ENCODE measurements around the gene EML5. TPM values are rescaled to one million over a fixed set of nuclear protein-coding genes. Genes with fewer than 3 reads are reported as not detected.

EML5 gene
- total RNA-seq, 1 donor from 2014 or later: 1.0 TPM

DNA sequence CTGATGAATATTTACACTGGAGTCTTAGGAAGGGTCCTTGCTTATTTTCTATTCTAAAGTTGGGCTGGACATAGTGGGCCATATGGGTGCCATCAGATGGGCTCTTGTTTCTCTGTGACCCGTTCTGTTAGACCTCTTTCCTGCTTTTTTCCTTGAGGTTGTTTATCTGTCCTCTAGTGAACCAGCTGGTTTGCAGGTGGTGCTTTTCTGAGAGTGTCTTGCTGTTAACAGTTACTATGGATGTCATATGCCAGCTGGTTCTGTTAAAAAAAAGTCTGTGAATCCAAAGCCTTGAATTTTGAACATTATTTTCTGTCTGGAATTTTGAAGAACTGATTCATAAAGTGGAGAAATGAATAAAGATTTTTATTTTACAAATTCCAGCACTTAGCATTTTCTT is 200.7 kb downstream of the EML5 start:
- Histone ChIP-seq H3K27ac (ENCODE audit: low read depth, low read length) (no peak overlapping the region), H3K9me3 (ENCODE audit: control insufficient read depth in 3 of 3, low read length in 3 of 3) (no peaks in the 10 kb centered on the region), H3K4me1 (ENCODE audit: control insufficient read depth in 3 of 3, insufficient read depth in 3 of 3, low read length in 3 of 3) (no peaks in the 10 kb centered on the region), H3K4me3 (ENCODE audit: low read length in 3 of 3) (no peak overlapping the region), H3K27me3 (ENCODE audit: control insufficient read depth in 3 of 3, insufficient read depth in 3 of 3, low read length in 3 of 3) (no peaks in the 10 kb centered on the region), H3K36me3 (ENCODE audit: control insufficient read depth in 3 of 3, insufficient read depth in 3 of 3, low read length in 3 of 3) (peaks cover 9 to 32% (median 28%) of the 10 kb centered on the region in 3 donors), H3K9ac (ENCODE audit: low read depth in 1 of 3, low read length in 3 of 3) (no peak overlapping the region)

DNA sequence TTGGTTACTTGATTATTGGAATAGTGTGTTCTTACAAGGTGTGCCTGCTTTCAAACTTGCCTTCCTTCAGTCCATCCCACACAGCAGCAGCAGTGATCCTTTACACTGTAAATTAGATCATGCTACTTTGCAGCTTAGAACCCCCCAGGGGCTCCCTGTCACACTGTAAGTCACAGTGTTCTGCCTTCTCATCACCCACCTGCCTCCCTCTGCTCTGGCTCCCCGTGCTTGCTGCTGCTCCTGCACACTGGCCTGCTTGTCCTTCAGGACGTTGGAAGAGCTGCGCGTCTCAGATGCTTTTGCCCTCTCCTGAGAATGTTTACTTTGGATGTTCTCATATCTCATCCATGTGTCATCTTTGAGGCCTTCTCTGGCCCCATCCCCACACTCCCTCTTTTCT is 202.6 kb downstream of the EML5 start:
- no peak overlapping the region for H3K9ac ChIP-seq (ENCODE audit: low read depth in 1 of 3, low read length in 3 of 3)
- no peaks in the 10 kb centered on the region for H3K27me3 ChIP-seq (ENCODE audit: control insufficient read depth in 3 of 3, insufficient read depth in 3 of 3, low read length in 3 of 3)
- H3K36me3 ChIP-seq (ENCODE audit: control insufficient read depth in 3 of 3, insufficient read depth in 3 of 3, low read length in 3 of 3): peaks cover 10 to 46% (median 38%) of the 10 kb centered on the region in 3 donors
- no peaks in the 10 kb centered on the region for H3K9me3 ChIP-seq (ENCODE audit: control insufficient read depth in 3 of 3, low read length in 3 of 3)
- H3K4me1 ChIP-seq (ENCODE audit: control insufficient read depth in 3 of 3, insufficient read depth in 3 of 3, low read length in 3 of 3): no peaks in the 10 kb centered on the region
- H3K4me3 ChIP-seq (ENCODE audit: low read length in 3 of 3): no peak overlapping the region
- no peak overlapping the region for H3K27ac ChIP-seq (ENCODE audit: low read depth, low read length)

DNA sequence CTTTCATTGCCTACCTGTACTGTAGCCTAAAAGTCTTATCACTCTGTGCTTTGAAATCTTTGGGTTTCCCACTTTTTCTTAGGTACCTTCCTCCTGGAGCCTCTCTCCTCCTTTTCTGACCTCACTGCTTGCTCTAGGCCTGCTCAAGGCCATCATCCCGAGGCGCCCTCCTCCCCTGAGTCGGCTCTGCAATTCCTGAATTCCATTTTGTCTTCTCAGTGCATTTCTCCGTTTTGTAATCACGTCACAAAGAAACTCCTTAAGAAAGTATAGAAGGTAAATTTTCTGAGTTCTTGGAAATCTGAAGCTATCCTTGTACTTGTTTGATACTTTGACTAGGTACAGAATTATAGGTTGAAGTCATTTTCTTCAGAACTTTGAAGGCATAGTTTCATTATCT is 204.7 kb downstream of the EML5 start:
- Histone ChIP-seq H3K4me3 (ENCODE audit: low read length in 3 of 3) (no peak overlapping the region), H3K9me3 (ENCODE audit: control insufficient read depth in 3 of 3, low read length in 3 of 3) (no peaks in the 10 kb centered on the region), H3K36me3 (ENCODE audit: control insufficient read depth in 3 of 3, insufficient read depth in 3 of 3, low read length in 3 of 3) (peaks cover 15 to 48% (median 41%) of the 10 kb centered on the region in 3 donors), H3K27ac (ENCODE audit: low read depth, low read length) (no peak overlapping the region), H3K27me3 (ENCODE audit: control insufficient read depth in 3 of 3, insufficient read depth in 3 of 3, low read length in 3 of 3) (no peaks in the 10 kb centered on the region), H3K4me1 (ENCODE audit: control insufficient read depth in 3 of 3, insufficient read depth in 3 of 3, low read length in 3 of 3) (no peaks in the 10 kb centered on the region), H3K9ac (ENCODE audit: low read depth in 1 of 3, low read length in 3 of 3) (no peak overlapping the region)

DNA sequence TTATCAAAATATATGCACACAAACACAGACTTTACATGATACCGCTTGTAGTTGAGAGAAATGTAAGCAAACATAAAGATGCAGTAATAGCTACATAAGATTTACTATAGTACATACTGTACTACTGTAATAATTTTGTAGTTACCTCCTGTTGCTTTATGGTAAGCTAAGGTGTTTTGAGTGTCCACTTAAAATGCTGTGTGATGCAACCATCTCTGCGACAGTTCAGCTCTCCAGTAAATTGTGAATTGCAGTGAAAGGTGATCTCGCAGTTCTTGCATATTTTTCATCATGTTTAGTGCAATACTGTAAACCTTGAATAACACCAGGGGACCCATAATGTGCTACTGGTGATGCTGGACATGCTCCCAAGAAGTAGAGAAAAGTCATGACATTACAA is 208.3 kb downstream of the EML5 start:
- Histone ChIP-seq H3K27ac (ENCODE audit: low read depth, low read length) (no peak overlapping the region), H3K9ac (ENCODE audit: low read depth in 1 of 3, low read length in 3 of 3) (no peak overlapping the region), H3K4me1 (ENCODE audit: control insufficient read depth in 3 of 3, insufficient read depth in 3 of 3, low read length in 3 of 3) (no peaks in the 10 kb centered on the region), H3K4me3 (ENCODE audit: low read length in 3 of 3) (no peak overlapping the region), H3K36me3 (ENCODE audit: control insufficient read depth in 3 of 3, insufficient read depth in 3 of 3, low read length in 3 of 3) (peaks cover 9 to 49% (median 44%) of the 10 kb centered on the region in 3 donors), H3K9me3 (ENCODE audit: control insufficient read depth in 3 of 3, low read length in 3 of 3) (no peaks in the 10 kb centered on the region), H3K27me3 (ENCODE audit: control insufficient read depth in 3 of 3, insufficient read depth in 3 of 3, low read length in 3 of 3) (no peaks in the 10 kb centered on the region)

DNA sequence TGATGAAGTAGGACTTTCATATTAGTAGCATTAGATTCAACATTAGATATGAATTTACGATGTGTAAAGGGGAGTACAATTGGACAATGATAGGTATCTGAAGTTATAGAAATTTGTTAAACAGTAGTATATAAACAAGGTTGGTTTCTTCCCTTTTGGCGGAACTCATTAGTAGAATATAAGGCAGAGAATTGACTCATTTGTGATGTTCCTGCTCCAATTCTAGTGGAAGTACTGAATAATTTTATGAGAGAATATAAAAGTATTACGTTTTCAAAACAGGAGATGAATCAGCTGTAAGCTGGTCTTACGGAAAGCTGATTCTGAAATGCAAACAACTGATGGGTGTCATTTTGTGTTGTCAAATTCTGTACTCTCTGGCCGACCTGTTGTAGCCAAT is 216.5 kb downstream of the EML5 start:
- no peak overlapping the region for H3K9ac ChIP-seq (ENCODE audit: low read depth in 1 of 3, low read length in 3 of 3)
- H3K36me3 ChIP-seq (ENCODE audit: control insufficient read depth in 3 of 3, insufficient read depth in 3 of 3, low read length in 3 of 3): peaks cover 29 to 68% (median 55%) of the 10 kb centered on the region in 3 donors
- H3K27me3 ChIP-seq (ENCODE audit: control insufficient read depth in 3 of 3, insufficient read depth in 3 of 3, low read length in 3 of 3): no peaks in the 10 kb centered on the region
- H3K4me1 ChIP-seq (ENCODE audit: control insufficient read depth in 3 of 3, insufficient read depth in 3 of 3, low read length in 3 of 3): no peaks in the 10 kb centered on the region
- no peak overlapping the region for H3K27ac ChIP-seq (ENCODE audit: low read depth, low read length)
- no peaks in the 10 kb centered on the region for H3K9me3 ChIP-seq (ENCODE audit: control insufficient read depth in 3 of 3, low read length in 3 of 3)
- no peak overlapping the region for H3K4me3 ChIP-seq (ENCODE audit: low read length in 3 of 3)

DNA sequence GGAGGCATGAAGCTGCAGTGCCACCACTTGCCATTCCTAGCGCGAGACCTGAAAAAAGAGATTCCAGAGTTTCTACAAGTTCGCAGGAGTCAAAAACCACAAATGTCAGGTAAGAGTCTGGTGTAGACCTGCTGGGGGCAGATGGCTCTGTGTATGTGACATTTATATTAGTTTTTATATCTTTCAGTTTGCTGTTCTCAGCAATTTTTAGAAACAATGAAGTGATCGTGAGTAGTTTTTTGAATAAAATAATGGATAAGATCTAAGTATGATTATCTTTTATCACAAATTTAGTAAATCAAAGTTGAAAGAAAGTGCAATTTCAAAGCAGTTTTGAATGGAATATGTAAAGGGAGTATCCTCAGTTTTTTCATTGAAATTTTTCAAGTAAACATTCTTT is 220.6 kb downstream of the EML5 start:
- H3K9ac ChIP-seq (ENCODE audit: low read depth in 1 of 3, low read length in 3 of 3): no peak overlapping the region
- H3K27me3 ChIP-seq (ENCODE audit: control insufficient read depth in 3 of 3, insufficient read depth in 3 of 3, low read length in 3 of 3): no peaks in the 10 kb centered on the region
- peaks cover 25 to 65% (median 50%) of the 10 kb centered on the region in 3 donors for H3K36me3 ChIP-seq (ENCODE audit: control insufficient read depth in 3 of 3, insufficient read depth in 3 of 3, low read length in 3 of 3)
- no peaks in the 10 kb centered on the region for H3K9me3 ChIP-seq (ENCODE audit: control insufficient read depth in 3 of 3, low read length in 3 of 3)
- no peak overlapping the region for H3K4me3 ChIP-seq (ENCODE audit: low read length in 3 of 3)
- H3K27ac ChIP-seq (ENCODE audit: low read depth, low read length): no peak overlapping the region
- H3K4me1 ChIP-seq (ENCODE audit: control insufficient read depth in 3 of 3, insufficient read depth in 3 of 3, low read length in 3 of 3): no peaks in the 10 kb centered on the region

DNA sequence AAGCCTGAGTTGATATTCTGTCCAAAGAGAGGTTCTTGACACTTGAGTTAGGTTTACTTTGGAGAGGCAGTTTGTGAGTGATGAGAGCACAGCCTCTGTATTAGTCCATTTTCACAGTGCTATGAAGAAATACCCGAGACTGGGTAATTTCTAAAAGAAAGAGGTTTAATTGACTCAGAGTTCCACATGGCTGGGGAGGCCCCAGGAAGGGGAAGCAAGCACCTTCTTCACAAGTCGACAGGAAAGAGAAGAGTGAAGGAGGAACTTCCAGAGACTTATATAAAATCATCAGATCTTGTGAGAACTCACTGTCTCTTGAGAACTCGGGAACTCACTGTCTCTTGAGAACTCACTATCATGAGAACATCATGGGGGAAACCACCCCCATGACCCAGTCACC is 224.6 kb downstream of the EML5 start:
- Histone ChIP-seq H3K27me3 (ENCODE audit: control insufficient read depth in 3 of 3, insufficient read depth in 3 of 3, low read length in 3 of 3) (no peaks in the 10 kb centered on the region), H3K4me1 (ENCODE audit: control insufficient read depth in 3 of 3, insufficient read depth in 3 of 3, low read length in 3 of 3) (peaks cover 4 to 8% (median 7%) of the 10 kb centered on the region in 3 donors), H3K36me3 (ENCODE audit: control insufficient read depth in 3 of 3, insufficient read depth in 3 of 3, low read length in 3 of 3) (peaks cover 19 to 37% (median 31%) of the 10 kb centered on the region in 3 donors), H3K9ac (ENCODE audit: low read depth in 1 of 3, low read length in 3 of 3) (no peak overlapping the region), H3K4me3 (ENCODE audit: low read length in 3 of 3) (no peak overlapping the region), H3K9me3 (ENCODE audit: control insufficient read depth in 3 of 3, low read length in 3 of 3) (no peaks in the 10 kb centered on the region), H3K27ac (ENCODE audit: low read depth, low read length) (no peak overlapping the region)

DNA sequence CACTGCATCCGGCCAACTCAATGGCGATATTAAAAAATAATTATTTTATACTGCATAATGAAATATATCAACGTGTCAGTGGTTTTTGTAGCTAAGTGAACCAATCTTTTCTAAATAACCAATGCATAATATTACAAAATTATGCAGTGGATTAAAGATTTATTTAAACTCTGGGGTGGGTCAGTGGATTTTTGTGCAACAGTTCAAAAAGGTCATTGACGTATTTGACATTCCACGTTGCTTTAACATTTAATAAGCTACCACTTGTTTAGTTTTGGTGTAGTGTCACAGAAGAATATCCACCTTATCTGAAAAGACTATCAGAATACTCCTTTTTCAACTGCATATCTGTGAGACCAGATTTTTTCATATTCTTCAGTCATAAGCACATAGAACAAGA is 227.3 kb downstream of the EML5 start:
- Histone ChIP-seq H3K9ac (ENCODE audit: low read depth in 1 of 3, low read length in 3 of 3) (no peak overlapping the region), H3K36me3 (ENCODE audit: control insufficient read depth in 3 of 3, insufficient read depth in 3 of 3, low read length in 3 of 3) (peaks cover 12 to 26% (median 20%) of the 10 kb centered on the region in 3 donors), H3K4me3 (ENCODE audit: low read length in 3 of 3) (no peak overlapping the region), H3K27me3 (ENCODE audit: control insufficient read depth in 3 of 3, insufficient read depth in 3 of 3, low read length in 3 of 3) (no peaks in the 10 kb centered on the region), H3K27ac (ENCODE audit: low read depth, low read length) (no peak overlapping the region), H3K9me3 (ENCODE audit: control insufficient read depth in 3 of 3, low read length in 3 of 3) (no peaks in the 10 kb centered on the region), H3K4me1 (ENCODE audit: control insufficient read depth in 3 of 3, insufficient read depth in 3 of 3, low read length in 3 of 3) (peaks cover 9 to 14% (median 11%) of the 10 kb centered on the region in 3 donors)

DNA sequence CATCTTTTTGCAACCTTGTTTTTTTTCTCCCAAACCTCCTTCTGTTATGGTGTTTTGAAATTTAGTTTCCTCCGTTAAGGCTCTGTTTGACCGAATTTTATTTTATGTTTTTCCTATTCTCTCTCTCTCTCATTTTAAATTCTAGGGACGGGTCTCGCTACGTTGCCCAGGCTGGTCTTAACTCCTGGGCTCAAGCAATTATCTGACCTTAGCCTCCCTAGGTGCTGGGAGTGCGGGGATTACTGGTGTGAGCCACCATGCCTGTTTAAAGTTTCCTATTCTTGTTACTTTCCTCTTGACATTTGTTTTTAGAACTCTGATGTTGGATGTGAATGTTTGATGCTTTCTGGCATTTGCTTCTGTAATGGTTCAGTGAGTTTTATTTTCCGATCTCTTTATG is 228.9 kb downstream of the EML5 start:
- Histone ChIP-seq H3K4me1 (ENCODE audit: control insufficient read depth in 3 of 3, insufficient read depth in 3 of 3, low read length in 3 of 3) (peaks cover 9 to 14% (median 11%) of the 10 kb centered on the region in 3 donors), H3K27ac (ENCODE audit: low read depth, low read length) (no peak overlapping the region), H3K27me3 (ENCODE audit: control insufficient read depth in 3 of 3, insufficient read depth in 3 of 3, low read length in 3 of 3) (no peaks in the 10 kb centered on the region), H3K4me3 (ENCODE audit: low read length in 3 of 3) (peak overlapping the region; percentile 81 to 98 (median 90)), H3K9me3 (ENCODE audit: control insufficient read depth in 3 of 3, low read length in 3 of 3) (no peaks in the 10 kb centered on the region), H3K36me3 (ENCODE audit: control insufficient read depth in 3 of 3, insufficient read depth in 3 of 3, low read length in 3 of 3) (peaks cover 4 to 12% (median 6%) of the 10 kb centered on the region in 3 donors), H3K9ac (ENCODE audit: low read depth in 1 of 3, low read length in 3 of 3) (peak overlapping the region; percentile 66 to 93 (median 87))

DNA sequence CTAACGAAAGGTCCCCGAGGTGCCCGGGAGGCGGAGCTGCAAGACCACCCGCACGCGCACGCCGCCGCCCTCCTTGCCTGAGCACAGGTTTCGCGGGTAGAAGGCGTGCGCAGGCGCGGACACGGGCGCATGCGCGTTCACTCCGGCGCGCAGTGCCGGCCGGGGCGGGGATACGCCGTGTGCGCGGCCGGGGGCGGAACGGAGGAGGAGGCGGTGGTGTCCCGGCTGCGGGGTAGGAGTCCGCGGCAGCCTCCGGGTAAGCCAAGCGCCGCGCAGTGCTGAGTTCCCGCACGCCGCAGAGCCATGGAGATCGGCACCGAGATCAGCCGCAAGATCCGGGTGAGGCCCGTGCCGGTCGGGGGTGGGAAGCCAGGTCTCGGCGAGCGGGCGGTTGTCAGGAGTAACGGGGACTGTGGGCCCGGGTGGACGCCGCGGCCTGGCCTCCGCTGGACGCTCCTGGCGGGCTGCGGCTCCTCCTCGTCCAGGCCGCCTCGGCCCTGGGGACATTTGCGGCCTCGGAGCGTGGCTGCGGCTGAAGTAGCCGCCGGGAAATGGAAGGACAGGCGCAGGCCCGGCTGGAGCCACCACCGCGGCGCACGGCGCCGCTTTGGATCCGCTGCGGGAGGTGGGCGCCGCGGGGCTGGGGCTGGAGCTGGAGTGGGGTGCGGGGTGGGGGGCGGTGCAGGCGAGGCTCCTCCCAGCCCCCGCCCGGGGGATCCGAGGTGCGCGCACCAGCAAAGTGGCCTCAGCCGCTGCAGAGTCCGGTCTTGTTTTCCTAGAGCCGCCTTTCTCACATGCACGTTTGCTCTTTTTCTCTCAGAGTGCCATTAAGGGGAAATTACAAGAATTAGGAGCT is 229.7 kb downstream of the EML5 start, which contains the start of gene ZC3H14:
Gene ZC3H14 (plus strand): TSS at position 207 of the 856 bp plus-strand sequence. CDS start 97 bp downstream, at position 304.
- H3K4me1 ChIP-seq (ENCODE audit: control insufficient read depth in 3 of 3, insufficient read depth in 3 of 3, low read length in 3 of 3): peaks cover 9 to 14% (median 11%) of the 10 kb centered on the region in 3 donors
- H3K4me3 ChIP-seq (ENCODE audit: low read length in 3 of 3): peak within 1 kb of the TSS; percentile 81 to 98 (median 90)
- no peaks in the 10 kb centered on the region for H3K9me3 ChIP-seq (ENCODE audit: control insufficient read depth in 3 of 3, low read length in 3 of 3)
- H3K27me3 ChIP-seq (ENCODE audit: control insufficient read depth in 3 of 3, insufficient read depth in 3 of 3, low read length in 3 of 3): no peaks in the 10 kb centered on the region
- H3K36me3 ChIP-seq (ENCODE audit: control insufficient read depth in 3 of 3, insufficient read depth in 3 of 3, low read length in 3 of 3): peaks cover 0 to 5% (median 3%) of the 10 kb centered on the region in 3 donors
- peak within 1 kb of the TSS; percentile 85 for H3K27ac ChIP-seq (ENCODE audit: low read depth, low read length)
- peak within 1 kb of the TSS; percentile 85 to 93 (median 87) for H3K9ac ChIP-seq (ENCODE audit: low read depth in 1 of 3, low read length in 3 of 3)
